Stomach (tissue), 4 donors: ENCODE measurements around the gene IAPP.
"Not testable (repeated sequence)": the region's sequence is repeated elsewhere in the genome, so short reads cannot be mapped to it uniquely, and the experiment has no call there.

Experiments used
- CTCF ChIP-seq, 7 experiments: fragments of 450-650 bp in 4 of 7; fragments of 200-600 bp in 3 of 7; sonication (generic) in 3 of 7; IDR thresholded peaks; one replicate each; pipeline ENCODE4 v1.5.1; 2016 to 2019; ENCODE audit warnings: antibody characterized with exemption in 7 of 7, control low read depth in 2 of 7, mild to moderate bottlenecking in 1 of 7
- POLR2AphosphoS5 ChIP-seq, 3 donors: sonication (generic); formaldehyde crosslinking; IDR thresholded peaks; one replicate each; pipeline ENCODE4 v1.6.1; 2016; ENCODE audit warnings: antibody characterized with exemption in 3 of 3

- TF ChIP-seq CTCF, POLR2AphosphoS5 (IDR thresholded peaks at IDR 0.05): not testable (repeated sequence)
Measured at GRCh38 chr12:21394828-21395626, 22.3 kb downstream of the IAPP start.
